Vagina (tissue), 2 donors: ENCODE data around the gene PCA3. TPM values are rescaled to one million over a fixed set of nuclear protein-coding genes. Genes with fewer than 3 reads are reported as not detected.

Experiments
- DNase-seq, 2 donors: peaks; one replicate each; pipeline ENCODE4 v3.0.0-alpha.2; 2017; ENCODE audit errors: extremely low spot score in 2 of 2
- H3K27ac ChIP-seq: fragments of 200-600 bp; sonication (generic); one replicate; pipeline ENCODE4 v1.5.1; 2019
- H3K27me3 ChIP-seq: fragments of 200-600 bp; sonication (generic); one replicate; pipeline ENCODE4 v1.5.1; 2019
- H3K36me3 ChIP-seq, 2 donors: fragments of 200-600 bp; sonication (generic); one replicate each; pipeline ENCODE4 v1.5.1; 2017 to 2019
- H3K4me1 ChIP-seq: fragments of 200-600 bp; sonication (generic); one replicate; pipeline ENCODE4 v1.5.1; 2019
- H3K4me3 ChIP-seq, 2 donors: fragments of 200-600 bp; sonication (generic); 1 replicate in 1 of 2; 2 replicates in 1 of 2; pipeline ENCODE4 v1.5.1; 2016 to 2019
- H3K9me3 ChIP-seq: fragments of 200-600 bp; sonication (generic); one replicate; pipeline ENCODE4 v1.5.1; 2019
- POLR2A ChIP-seq, 2 donors: fragments of 450-650 bp; IDR thresholded peaks; one replicate each; pipeline ENCODE4 v1.6.1; 2017; ENCODE audit warnings: antibody characterized with exemption in 2 of 2, mild to moderate bottlenecking in 2 of 2, moderate library complexity in 2 of 2
- POLR2AphosphoS5 ChIP-seq, 2 donors: sonication (generic); formaldehyde crosslinking; IDR thresholded peaks; one replicate each; pipeline ENCODE4 v1.9.0; 2017; ENCODE audit warnings: antibody characterized with exemption in 2 of 2, mild to moderate bottlenecking in 2 of 2, low read depth in 1 of 2; ENCODE audit not compliant: insufficient read depth in 1 of 2
- intact Hi-C: fragments of 100-400 bp; cut with DNase I; formaldehyde crosslinking; loops from one replicate; pipeline ENCODE4 v1.15.1; 2023
- total RNA-seq: library from RNA; depleted of rRNA; stranded (reverse); fragments of >200 nt; gene quantifications from one replicate; pipeline ENCODE4 v1.2.3, GENCODE V29; 2016
- TF ChIP-seq, protein P1 (sequence below), 3 experiments: fragments of 450-650 bp in 2 of 3; fragments of 200-600 bp in 1 of 3; sonication (generic) in 1 of 3; IDR thresholded peaks; one replicate each; pipeline ENCODE4 v1.5.1; 2017 to 2019; ENCODE audit warnings: antibody characterized with exemption in 3 of 3, mild to moderate bottlenecking in 2 of 3, moderate library complexity in 2 of 3

PCA3 gene
- total RNA-seq, 1 donor from 2014 or later: not detected

DNA sequence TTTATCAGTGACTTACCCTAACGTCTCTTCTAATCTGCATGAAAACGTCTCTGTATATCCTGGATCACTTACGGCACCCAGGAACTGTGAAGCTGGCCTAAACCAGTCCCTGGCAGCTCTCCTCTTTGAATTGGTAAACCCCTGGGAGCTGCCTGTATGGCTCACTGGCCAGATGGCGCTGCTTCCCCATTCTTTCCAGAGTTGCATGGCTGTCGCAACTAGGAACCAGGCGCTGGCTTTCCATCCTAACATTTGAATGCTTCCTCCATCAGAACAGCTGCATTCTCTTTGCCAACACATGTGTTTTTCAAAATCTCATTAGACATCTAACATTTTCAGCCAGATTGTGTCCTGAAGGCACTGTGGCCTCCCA is 8.0 kb upstream of the PCA3 start:
- H3K4me3 ChIP-seq: no peak overlapping the region
- TF ChIP-seq POLR2AphosphoS5 (IDR thresholded peaks at IDR 0.05; ENCODE audit: insufficient read depth in 1 of 2, low read depth in 1 of 2) (no peak), POLR2A (IDR thresholded peaks at IDR 0.05) (no peak)
- TF ChIP-seq, protein P1, sequence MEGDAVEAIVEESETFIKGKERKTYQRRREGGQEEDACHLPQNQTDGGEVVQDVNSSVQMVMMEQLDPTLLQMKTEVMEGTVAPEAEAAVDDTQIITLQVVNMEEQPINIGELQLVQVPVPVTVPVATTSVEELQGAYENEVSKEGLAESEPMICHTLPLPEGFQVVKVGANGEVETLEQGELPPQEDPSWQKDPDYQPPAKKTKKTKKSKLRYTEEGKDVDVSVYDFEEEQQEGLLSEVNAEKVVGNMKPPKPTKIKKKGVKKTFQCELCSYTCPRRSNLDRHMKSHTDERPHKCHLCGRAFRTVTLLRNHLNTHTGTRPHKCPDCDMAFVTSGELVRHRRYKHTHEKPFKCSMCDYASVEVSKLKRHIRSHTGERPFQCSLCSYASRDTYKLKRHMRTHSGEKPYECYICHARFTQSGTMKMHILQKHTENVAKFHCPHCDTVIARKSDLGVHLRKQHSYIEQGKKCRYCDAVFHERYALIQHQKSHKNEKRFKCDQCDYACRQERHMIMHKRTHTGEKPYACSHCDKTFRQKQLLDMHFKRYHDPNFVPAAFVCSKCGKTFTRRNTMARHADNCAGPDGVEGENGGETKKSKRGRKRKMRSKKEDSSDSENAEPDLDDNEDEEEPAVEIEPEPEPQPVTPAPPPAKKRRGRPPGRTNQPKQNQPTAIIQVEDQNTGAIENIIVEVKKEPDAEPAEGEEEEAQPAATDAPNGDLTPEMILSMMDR (IDR thresholded peaks at IDR 0.05): no peak
- H3K4me1 ChIP-seq: no peaks in the 10 kb centered on the region
- no peak for DNase-seq
- intact Hi-C loops: no loop called here
- no peaks in the 10 kb centered on the region for H3K36me3 ChIP-seq
- no peaks in the 10 kb centered on the region for H3K27me3 ChIP-seq
- no peak overlapping the region for H3K27ac ChIP-seq
- H3K9me3 ChIP-seq: no peaks in the 10 kb centered on the region

DNA sequence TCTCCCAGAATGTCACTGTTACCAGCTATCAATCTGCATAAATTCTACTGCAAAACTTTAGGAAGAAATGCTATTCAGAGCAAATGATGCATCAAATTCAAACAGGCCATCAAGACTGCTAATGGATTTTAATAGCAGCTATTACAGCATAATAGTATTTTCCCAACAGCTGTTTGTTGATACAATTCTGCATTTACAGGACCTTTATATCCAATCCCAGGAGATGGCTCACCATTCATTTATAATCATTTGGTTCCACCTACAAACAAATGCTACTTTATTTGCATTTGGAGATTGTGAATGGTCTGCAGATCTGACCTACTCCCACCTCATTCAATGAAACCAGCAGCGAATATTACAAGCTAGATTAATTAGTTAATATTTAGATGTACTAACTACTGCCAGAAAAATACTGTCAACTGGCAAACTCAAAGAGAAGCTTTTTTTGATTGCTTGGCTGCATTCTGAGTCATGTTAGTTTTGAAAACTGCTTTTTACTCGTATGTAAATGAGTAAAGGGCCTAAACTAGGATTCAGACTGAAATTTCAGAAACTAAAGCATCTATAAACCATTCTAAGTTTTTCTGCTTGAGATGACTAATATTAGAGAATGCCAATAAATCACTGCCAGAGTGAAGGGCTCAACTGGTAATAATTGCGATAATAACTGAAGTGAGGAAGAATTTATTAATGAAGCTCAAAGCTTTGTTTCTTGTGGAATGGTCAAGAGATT is 7.1 kb upstream of the PCA3 start:
- TF ChIP-seq POLR2A (IDR thresholded peaks at IDR 0.05) (no peak), POLR2AphosphoS5 (IDR thresholded peaks at IDR 0.05; ENCODE audit: insufficient read depth in 1 of 2, low read depth in 1 of 2) (no peak)
- TF ChIP-seq, protein P1 (IDR thresholded peaks at IDR 0.05): no peak

DNA sequence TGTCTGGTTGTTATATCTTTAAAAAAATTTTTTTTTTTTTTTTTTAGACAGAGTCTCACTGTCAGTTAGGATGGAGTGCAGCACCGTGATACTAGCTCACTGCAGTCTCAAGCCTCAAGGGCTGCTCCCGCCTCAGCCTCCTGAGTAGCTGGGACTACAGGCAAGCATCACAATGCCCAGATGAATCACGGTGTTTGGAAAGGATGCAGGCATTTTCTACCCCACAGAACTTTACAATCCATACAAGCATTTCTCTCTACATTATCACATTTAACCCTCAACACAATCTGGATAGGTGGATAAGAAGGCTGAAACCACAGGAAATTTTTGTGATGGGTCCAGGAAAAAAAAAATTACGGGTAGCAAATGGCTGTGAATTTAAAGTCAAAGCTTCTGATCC is 5.8 kb upstream of the PCA3 start:
- no peak for TF ChIP-seq POLR2AphosphoS5 (IDR thresholded peaks at IDR 0.05; ENCODE audit: insufficient read depth in 1 of 2, low read depth in 1 of 2)
- TF ChIP-seq POLR2A (IDR thresholded peaks at IDR 0.05): no peak
- TF ChIP-seq, protein P1 (IDR thresholded peaks at IDR 0.05): no peak
- intact Hi-C loops: no loop called here
- Histone ChIP-seq H3K27me3 (no peaks in the 10 kb centered on the region), H3K36me3 (no peaks in the 10 kb centered on the region), H3K9me3 (no peaks in the 10 kb centered on the region), H3K27ac (no peak overlapping the region), H3K4me1 (no peaks in the 10 kb centered on the region), H3K4me3 (no peak overlapping the region)
- no peak for DNase-seq

More for the DNA sequence above, 7.1 kb upstream of the PCA3 start:
- H3K27ac ChIP-seq: no peak overlapping the region
- H3K4me3 ChIP-seq: no peak overlapping the region
- no peaks in the 10 kb centered on the region for H3K36me3 ChIP-seq
- no peaks in the 10 kb centered on the region for H3K4me1 ChIP-seq
- DNase-seq: no peak
- no peaks in the 10 kb centered on the region for H3K27me3 ChIP-seq
- intact Hi-C loops: no loop called here
- no peaks in the 10 kb centered on the region for H3K9me3 ChIP-seq

DNA sequence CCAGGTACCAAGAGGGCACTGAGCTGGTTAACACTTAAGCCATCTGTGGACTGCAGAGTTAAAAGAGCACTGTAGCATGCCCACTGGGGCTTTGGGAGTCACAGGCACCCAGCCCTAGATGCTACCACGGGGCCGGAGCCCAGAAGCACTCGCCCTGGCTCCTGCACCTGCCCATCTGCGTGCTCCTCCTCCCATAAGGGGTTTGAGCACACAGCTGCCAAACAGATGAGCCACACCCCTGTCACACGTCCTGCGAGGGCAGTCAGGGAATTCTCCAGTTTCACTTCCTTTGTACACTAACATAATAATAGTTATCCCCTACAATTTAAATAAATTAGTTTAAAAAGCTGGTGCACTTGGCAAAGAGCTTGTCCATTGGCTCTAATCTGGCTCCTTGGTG is 4.5 kb upstream of the PCA3 start:
- no peak overlapping the region for H3K4me3 ChIP-seq
- DNase-seq: no peak
- H3K4me1 ChIP-seq: no peaks in the 10 kb centered on the region
- TF ChIP-seq POLR2AphosphoS5 (IDR thresholded peaks at IDR 0.05; ENCODE audit: insufficient read depth in 1 of 2, low read depth in 1 of 2) (no peak), POLR2A (IDR thresholded peaks at IDR 0.05) (no peak)
- TF ChIP-seq, protein P1 (IDR thresholded peaks at IDR 0.05): no peak
- intact Hi-C loops: no loop called here
- no peak overlapping the region for H3K27ac ChIP-seq
- no peaks in the 10 kb centered on the region for H3K36me3 ChIP-seq
- no peaks in the 10 kb centered on the region for H3K27me3 ChIP-seq
- no peaks in the 10 kb centered on the region for H3K9me3 ChIP-seq

DNA sequence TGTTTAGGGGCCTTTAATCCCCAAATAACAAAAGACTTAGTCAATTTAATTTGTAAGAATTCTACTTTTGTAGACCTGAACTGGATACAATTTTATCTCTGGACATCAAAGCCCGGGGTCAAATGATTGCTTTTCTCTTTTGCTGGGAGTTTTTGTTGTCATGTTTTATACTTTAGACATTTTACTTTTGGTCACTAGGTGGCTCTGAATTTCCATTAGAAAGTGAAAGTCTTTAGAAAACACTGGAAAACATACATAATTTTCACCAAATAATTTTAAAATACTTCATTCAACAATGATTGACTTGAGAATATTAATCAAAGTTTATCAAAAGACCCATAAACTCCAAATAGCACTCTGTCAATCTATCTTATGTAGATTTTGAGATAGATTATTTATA is 2.8 kb upstream of the PCA3 start:
- Histone ChIP-seq H3K27me3 (no peaks in the 10 kb centered on the region), H3K27ac (no peak overlapping the region), H3K4me3 (no peak overlapping the region), H3K36me3 (no peaks in the 10 kb centered on the region), H3K4me1 (no peaks in the 10 kb centered on the region), H3K9me3 (no peaks in the 10 kb centered on the region)
- intact Hi-C loops: no loop called here
- no peak for TF ChIP-seq POLR2A (IDR thresholded peaks at IDR 0.05)
- TF ChIP-seq, protein P1 (IDR thresholded peaks at IDR 0.05): no peak
- DNase-seq: no peak
